ENCODE measurements around the gene GNAI3. TPM values are rescaled to one million over a fixed set of nuclear protein-coding genes. Genes with fewer than 3 reads are reported as not detected.

GNAI3 gene
- total RNA-seq, 1 experiment from 2014 or later = 10.0 TPM

DNA sequence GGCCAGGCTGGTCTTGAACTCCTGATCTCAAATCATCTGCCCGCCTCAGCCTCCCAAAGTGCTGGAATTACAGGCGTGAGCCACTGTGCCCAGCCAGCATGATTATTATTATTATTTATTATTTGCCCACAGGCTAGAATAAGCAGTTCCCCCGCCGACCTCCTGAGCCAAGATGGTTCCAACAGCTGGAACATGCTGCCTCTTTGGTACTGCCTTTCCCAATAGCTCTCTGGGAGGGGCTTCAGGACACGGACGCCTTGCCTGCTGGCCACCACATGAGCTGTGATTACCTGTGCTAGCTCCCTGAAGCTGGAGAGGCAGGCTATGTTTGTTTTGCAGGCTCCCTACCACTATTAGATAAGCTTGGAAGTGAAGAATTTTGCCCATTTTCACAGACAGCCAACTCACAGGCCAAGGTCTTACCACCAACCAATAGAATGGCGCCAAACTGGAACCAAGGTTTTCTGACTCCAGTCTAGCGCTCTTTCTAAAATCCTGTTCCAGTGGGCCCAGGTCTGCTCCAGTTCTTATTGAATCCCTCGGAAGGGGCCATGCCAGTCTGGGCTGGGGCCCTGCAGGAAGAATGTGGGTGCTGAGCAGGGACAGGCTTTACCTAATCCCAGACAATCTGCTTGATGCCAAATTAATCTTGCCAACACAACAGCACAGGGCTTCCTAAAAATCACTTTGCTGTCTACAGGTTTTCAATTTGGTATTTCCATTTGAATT lies 10.8 kb upstream of the GNAI3 start:
- Histone ChIP-seq H3K9me2 (ENCODE audit: insufficient read depth) (peaks cover 4% of the 10 kb centered on the region; the same call in 1 of the 2 replicates), H3K79me2 (ENCODE audit: low read depth) (no peaks in the 10 kb centered on the region), H3K4me1 (replicated peaks; ENCODE audit: insufficient read depth) (no peaks in the 10 kb centered on the region), H3K27me3 (ENCODE audit: insufficient read depth, low read depth) (peaks cover 24% of the 10 kb centered on the region), H3K27ac (no peak overlapping the region), H3K36me3 (ENCODE audit: low read depth) (no peaks in the 10 kb centered on the region), H3F3A (ENCODE audit: insufficient read depth, low read depth) (peaks cover 5% of the 10 kb centered on the region; the same call in 1 of the 2 replicates), H2AFZ (no peak overlapping the region), H3K4me2 (no peak overlapping the region), H4K20me1 (ENCODE audit: insufficient read depth) (no peaks in the 10 kb centered on the region), H3K9me3 (ENCODE audit: insufficient read depth, low read depth) (no peaks in the 10 kb centered on the region), H3K4me3 (no peak overlapping the region)
- no TSS peak for BruUV-seq (replicated peaks)
- ChIA-PET POLR2A (ENCODE audit: unreplicated experiment) (no interaction called here), CTCF (no interaction called here)
- no peak for TF ChIP-seq CTCF (conservative IDR thresholded peaks at IDR 0.05)
- no peak for TF ChIP-seq EZH2 (IDR thresholded peaks at IDR 0.05; ENCODE audit: low read depth)
- no peak for DNase-seq
- intact Hi-C loops (cut with micrococcal nuclease; ENCODE audit: unreplicated experiment) = no loop called here

DNA sequence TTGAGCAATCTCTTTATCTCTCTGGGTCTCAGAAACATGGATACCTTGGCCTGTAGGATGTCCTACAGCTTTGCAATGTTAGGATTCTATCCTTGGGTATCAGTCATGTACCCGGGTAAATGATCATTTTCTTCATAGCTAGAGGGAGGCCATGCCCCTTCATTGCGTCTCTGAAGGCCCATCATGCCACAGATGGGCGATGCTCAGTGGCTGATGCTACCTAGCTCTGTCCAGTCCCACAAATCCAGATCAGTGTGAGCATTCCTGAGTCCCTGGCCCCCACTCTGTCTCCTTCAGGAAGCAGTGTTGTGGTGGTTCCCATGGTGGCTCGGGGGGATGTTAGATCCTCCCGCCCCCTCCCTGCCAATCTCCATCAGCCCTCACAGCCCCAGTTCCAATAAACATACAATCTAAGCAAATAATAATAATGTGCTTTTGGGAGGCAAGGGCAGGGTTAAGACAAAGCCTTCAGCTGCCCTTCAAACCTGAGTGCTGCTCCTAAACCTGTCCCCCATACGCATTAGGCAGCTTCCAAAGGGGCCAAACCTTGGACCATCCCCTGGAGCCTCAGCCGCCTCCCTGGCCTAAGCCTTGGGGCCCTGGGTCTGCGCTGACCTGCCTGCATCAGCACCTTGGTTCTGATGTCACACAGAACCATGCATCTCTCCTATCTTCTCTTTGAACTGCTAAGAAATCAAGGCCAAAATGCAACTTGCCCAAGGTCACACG lies 9.4 kb upstream of the GNAI3 start:
- no peak overlapping the region for H3K4me3 ChIP-seq
- H4K20me1 ChIP-seq (ENCODE audit: insufficient read depth) = no peaks in the 10 kb centered on the region
- H3K27ac ChIP-seq = no peak overlapping the region
- H3K36me3 ChIP-seq (ENCODE audit: low read depth) = no peaks in the 10 kb centered on the region
- H3K9me3 ChIP-seq (ENCODE audit: insufficient read depth, low read depth) = no peaks in the 10 kb centered on the region
- intact Hi-C loops (cut with micrococcal nuclease; ENCODE audit: unreplicated experiment) = no loop called here
- H3K4me2 ChIP-seq = no peak overlapping the region
- H3K4me1 ChIP-seq (replicated peaks; ENCODE audit: insufficient read depth) = no peaks in the 10 kb centered on the region
- no peak overlapping the region for H2AFZ ChIP-seq
- no peak for TF ChIP-seq CTCF (conservative IDR thresholded peaks at IDR 0.05)
- TF ChIP-seq EZH2 (IDR thresholded peaks at IDR 0.05; ENCODE audit: low read depth) = no peak
- POLR2A ChIA-PET (ENCODE audit: unreplicated experiment) = interaction anchor here (0.6 kb wide), 1 partner anchor 30 kb away, joined by 6 read pairs; the partner anchor contains the start of gene AMIGO1
- H3K9me2 ChIP-seq (ENCODE audit: insufficient read depth) = peaks cover 4% of the 10 kb centered on the region; the same call in 1 of the 2 replicates
- no TSS peak for BruUV-seq (replicated peaks)
- peaks cover 24% of the 10 kb centered on the region for H3K27me3 ChIP-seq (ENCODE audit: insufficient read depth, low read depth)
- no peaks in the 10 kb centered on the region for H3F3A ChIP-seq (ENCODE audit: insufficient read depth, low read depth)
- no peak for DNase-seq
- H3K79me2 ChIP-seq (ENCODE audit: low read depth) = no peaks in the 10 kb centered on the region
- CTCF ChIA-PET = no interaction called here

GRCh38 chr1:109539676-109540075 lies 8.7 kb upstream of the GNAI3 start, which contains the start of gene GPR61:
GPR61 (plus strand) TSS chr1:109539872; CDS start chr1:109543023, 3,151 bp downstream.
- H3K4me1 ChIP-seq (replicated peaks; ENCODE audit: insufficient read depth) = no peaks in the 10 kb centered on the region
- no peaks in the 10 kb centered on the region for H3F3A ChIP-seq (ENCODE audit: insufficient read depth, low read depth)
- H3K27me3 ChIP-seq (ENCODE audit: insufficient read depth, low read depth) = peaks cover 24% of the 10 kb centered on the region
- no peak within 1 kb of the TSS for H3K4me3 ChIP-seq
- no peaks in the 10 kb centered on the region for H4K20me1 ChIP-seq (ENCODE audit: insufficient read depth)
- POLR2A ChIA-PET (ENCODE audit: unreplicated experiment) = no interaction called here
- TF ChIP-seq CTCF (conservative IDR thresholded peaks at IDR 0.05) = no peak
- no peak for TF ChIP-seq EZH2 (IDR thresholded peaks at IDR 0.05; ENCODE audit: low read depth)
- H3K9me3 ChIP-seq (ENCODE audit: insufficient read depth, low read depth) = no peaks in the 10 kb centered on the region
- H3K79me2 ChIP-seq (ENCODE audit: low read depth) = no peaks in the 10 kb centered on the region
- no peak for DNase-seq
- H3K9me2 ChIP-seq (ENCODE audit: insufficient read depth) = peaks cover 4% of the 10 kb centered on the region; the same call in 1 of the 2 replicates
- intact Hi-C loops (cut with micrococcal nuclease; ENCODE audit: unreplicated experiment) = no loop called here
- CTCF ChIA-PET = no interaction called here
- no peak within 1 kb of the TSS for H2AFZ ChIP-seq
- no peak within 1 kb of the TSS for H3K27ac ChIP-seq
- H3K36me3 ChIP-seq (ENCODE audit: low read depth) = no peaks in the 10 kb centered on the region
- no TSS peak for BruUV-seq (replicated peaks)
- H3K4me2 ChIP-seq = no peak within 1 kb of the TSS

Measured in PC-9 (cell line).